ENCODE results near the gene KIAA0408. TPM values are rescaled to one million over a fixed set of nuclear protein-coding genes. Genes with fewer than 3 reads are reported as not detected.
"Not testable (repeated sequence)": the region's sequence is repeated elsewhere in the genome, so short reads cannot be mapped to it uniquely, and the experiment has no call there.

KIAA0408 gene
- total and polyA plus RNA-seq, 2 donors, result 14.9 to 40.8 TPM

GRCh38 chr6:127456465-127456864 lies 2.7 kb downstream of the KIAA0408 start:
- no peak overlapping the region for H3K4me3 ChIP-seq (ENCODE audit: low read depth, low read length)
- WGBS, result 46% methylated on average over 3 of the region's 3 CpGs
- no peaks in the 10 kb centered on the region for H3K36me3 ChIP-seq (ENCODE audit: insufficient read depth)
- no peak overlapping the region for H3K27ac ChIP-seq (ENCODE audit: low read depth)
- peak; percentile 52 for DNase-seq (ENCODE audit: extremely low spot score)
- H3K4me1 ChIP-seq (ENCODE audit: insufficient read depth), result no peaks in the 10 kb centered on the region

GRCh38 chr6:127453845-127454619 lies 5.2 kb downstream of the KIAA0408 start:
- H3K4me3 ChIP-seq (ENCODE audit: low read depth, low read length), result no peak overlapping the region
- DNase-seq (ENCODE audit: extremely low spot score), result no peak
- no peaks in the 10 kb centered on the region for H3K4me1 ChIP-seq (ENCODE audit: insufficient read depth)
- no peaks in the 10 kb centered on the region for H3K36me3 ChIP-seq (ENCODE audit: insufficient read depth)
- H3K27ac ChIP-seq (ENCODE audit: low read depth), result no peak overlapping the region
- 29% methylated on average over 2 of the region's 2 CpGs for WGBS

- Histone ChIP-seq H3K4me3 (ENCODE audit: low read depth, low read length) (no peak overlapping the region), H3K27ac (ENCODE audit: low read depth) (no peak overlapping the region), H3K36me3 (ENCODE audit: insufficient read depth) (no peaks in the 10 kb centered on the region), H3K4me1 (ENCODE audit: insufficient read depth) (no peaks in the 10 kb centered on the region)
- no peak for DNase-seq (ENCODE audit: extremely low spot score)
These were observed 6.4 kb downstream of the KIAA0408 start for GRCh38 chr6:127452803-127453202.

GRCh38 chr6:127451388-127451787 lies 7.8 kb downstream of the KIAA0408 start:
- DNase-seq (ENCODE audit: extremely low spot score), result no peak
- Histone ChIP-seq H3K4me3 (ENCODE audit: low read depth, low read length) (no peak overlapping the region), H3K27ac (ENCODE audit: low read depth) (no peak overlapping the region), H3K36me3 (ENCODE audit: insufficient read depth) (no peaks in the 10 kb centered on the region), H3K4me1 (ENCODE audit: insufficient read depth) (no peaks in the 10 kb centered on the region)
- WGBS, result 94% methylated on average over 3 of the region's 3 CpGs

- Histone ChIP-seq H3K4me1 (ENCODE audit: insufficient read depth) (no peaks in the 10 kb centered on the region), H3K36me3 (ENCODE audit: insufficient read depth) (no peaks in the 10 kb centered on the region), H3K4me3 (ENCODE audit: low read depth, low read length) (no peak overlapping the region), H3K27ac (ENCODE audit: low read depth) (no peak overlapping the region)
- no peak for DNase-seq (ENCODE audit: extremely low spot score)
These were observed 11.4 kb downstream of the KIAA0408 start for GRCh38 chr6:127447780-127448179.

- no peaks in the 10 kb centered on the region for H3K4me1 ChIP-seq (ENCODE audit: insufficient read depth)
- WGBS, result 94% methylated on average over 7 of the region's 7 CpGs
- no peaks in the 10 kb centered on the region for H3K36me3 ChIP-seq (ENCODE audit: insufficient read depth)
- H3K27ac ChIP-seq (ENCODE audit: low read depth), result no peak overlapping the region
- H3K4me3 ChIP-seq (ENCODE audit: low read depth, low read length), result no peak overlapping the region
- no peak for DNase-seq (ENCODE audit: extremely low spot score)
These were observed 12.8 kb downstream of the KIAA0408 start for GRCh38 chr6:127446356-127446755.

- no peak overlapping the region for H3K4me3 ChIP-seq (ENCODE audit: low read depth, low read length)
- DNase-seq (ENCODE audit: extremely low spot score), result no peak
- no peaks in the 10 kb centered on the region for H3K4me1 ChIP-seq (ENCODE audit: insufficient read depth)
- H3K27ac ChIP-seq (ENCODE audit: low read depth), result no peak overlapping the region
- no peaks in the 10 kb centered on the region for H3K36me3 ChIP-seq (ENCODE audit: insufficient read depth)
- 78% methylated on average over 1 of the region's 1 CpG for WGBS
These were observed 17.3 kb downstream of the KIAA0408 start for GRCh38 chr6:127441881-127442280.

- Histone ChIP-seq H3K27ac (ENCODE audit: low read depth) (no peak overlapping the region), H3K4me3 (ENCODE audit: low read depth, low read length) (no peak overlapping the region), H3K4me1 (ENCODE audit: insufficient read depth) (no peaks in the 10 kb centered on the region), H3K36me3 (ENCODE audit: insufficient read depth) (no peaks in the 10 kb centered on the region)
- DNase-seq (ENCODE audit: extremely low spot score), result no peak
- WGBS, result 41% methylated on average over 2 of the region's 2 CpGs
These were observed 19.5 kb downstream of the KIAA0408 start for GRCh38 chr6:127439718-127440117.

GRCh38 chr6:127436578-127437110 lies 22.5 kb downstream of the KIAA0408 start:
- Histone ChIP-seq H3K4me3 (ENCODE audit: low read depth, low read length) (no peak overlapping the region), H3K27ac (ENCODE audit: low read depth) (no peak overlapping the region), H3K36me3 (ENCODE audit: insufficient read depth) (no peaks in the 10 kb centered on the region), H3K4me1 (ENCODE audit: insufficient read depth) (no peaks in the 10 kb centered on the region)
- no peak for DNase-seq (ENCODE audit: extremely low spot score)
- WGBS, result 60% methylated on average over 3 of the region's 3 CpGs

GRCh38 chr6:127435626-127436220 lies 23.5 kb downstream of the KIAA0408 start:
- Histone ChIP-seq H3K36me3 (ENCODE audit: insufficient read depth) (no peaks in the 10 kb centered on the region), H3K4me3 (ENCODE audit: low read depth, low read length) (no peak overlapping the region), H3K4me1 (ENCODE audit: insufficient read depth) (no peaks in the 10 kb centered on the region), H3K27ac (ENCODE audit: low read depth) (no peak overlapping the region)
- no peak for DNase-seq (ENCODE audit: extremely low spot score)
- 87% methylated on average over 7 of the region's 7 CpGs for WGBS

GRCh38 chr6:127434651-127435050 lies 24.5 kb downstream of the KIAA0408 start:
- Histone ChIP-seq H3K4me1 (ENCODE audit: insufficient read depth) (no peaks in the 10 kb centered on the region), H3K4me3 (ENCODE audit: low read depth, low read length) (no peak overlapping the region)
- no peak for DNase-seq (ENCODE audit: extremely low spot score)

GRCh38 chr6:127428562-127428961 lies 30.6 kb downstream of the KIAA0408 start:
- not testable (repeated sequence) for H3K4me3 ChIP-seq (ENCODE audit: low read depth, low read length); H3K27ac ChIP-seq (ENCODE audit: low read depth); DNase-seq (ENCODE audit: extremely low spot score); H3K4me1 ChIP-seq (ENCODE audit: insufficient read depth); H3K36me3 ChIP-seq (ENCODE audit: insufficient read depth)
- whole genome bisulfite sequencing, result 83% methylated on average over 9 of the region's 9 CpGs

More at GRCh38 chr6:127434651-127435050, 24.5 kb downstream of the KIAA0408 start:
- no peaks in the 10 kb centered on the region for H3K36me3 ChIP-seq (ENCODE audit: insufficient read depth)
- H3K27ac ChIP-seq (ENCODE audit: low read depth), result no peak overlapping the region

GRCh38 chr6:127423921-127424320 lies 35.3 kb downstream of the KIAA0408 start:
- no peak overlapping the region for H3K4me3 ChIP-seq (ENCODE audit: low read depth, low read length)
- no peaks in the 10 kb centered on the region for H3K4me1 ChIP-seq (ENCODE audit: insufficient read depth)
- H3K27ac ChIP-seq (ENCODE audit: low read depth), result no peak overlapping the region
- no peak for DNase-seq (ENCODE audit: extremely low spot score)
- H3K36me3 ChIP-seq (ENCODE audit: insufficient read depth), result no peaks in the 10 kb centered on the region
- WGBS, result 73% methylated on average over 2 of the region's 2 CpGs

GRCh38 chr6:127421164-127421563 lies 38.0 kb downstream of the KIAA0408 start:
- not testable (repeated sequence) for H3K36me3 ChIP-seq (ENCODE audit: insufficient read depth); H3K4me3 ChIP-seq (ENCODE audit: low read depth, low read length); H3K4me1 ChIP-seq (ENCODE audit: insufficient read depth); H3K27ac ChIP-seq (ENCODE audit: low read depth); DNase-seq (ENCODE audit: extremely low spot score)
- 59% methylated on average over 3 of the region's 3 CpGs for WGBS
